ENCODE results near the gene MYCBP. TPM values are rescaled to one million over a fixed set of nuclear protein-coding genes. Genes with fewer than 3 reads are reported as not detected.

The MYCBP gene
- total and polyA plus RNA-seq, 2 of the 8 experiments (the other 6 are each of a cell fraction or from before 2014, with no cell fraction given) = 22.4 to 38.2 TPM

DNA sequence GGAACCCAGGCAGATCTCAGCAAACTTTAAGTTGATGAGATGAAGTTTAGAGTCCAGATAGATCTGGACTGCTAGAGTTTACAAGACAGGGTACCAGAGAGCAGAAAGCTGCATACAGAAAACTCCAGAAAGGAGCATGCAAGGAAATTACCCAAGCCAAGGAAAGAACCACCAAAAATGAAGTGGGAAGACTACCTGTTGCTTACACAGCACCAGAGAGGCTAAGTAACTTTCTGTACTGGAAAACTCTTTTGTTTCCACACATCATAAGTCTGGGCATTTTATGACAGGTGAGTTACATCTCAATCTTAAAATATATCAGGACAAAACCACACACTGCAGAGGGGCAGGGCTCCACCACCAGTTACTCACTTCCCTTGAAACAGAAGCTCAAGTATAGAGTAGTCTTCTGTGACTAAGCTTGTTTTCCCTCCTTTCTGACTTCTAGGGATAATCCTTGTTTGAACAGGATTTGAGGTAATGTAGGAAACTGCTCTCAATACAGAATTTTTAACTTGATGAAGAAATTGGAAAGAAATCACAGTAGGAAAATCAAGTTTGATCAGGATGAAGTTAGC lies 25.6 kb upstream of the MYCBP start (continued):
- TF ChIP-seq CHD7 (IDR thresholded peaks at IDR 0.05; ENCODE audit: insufficient replicate concordance, low read length) = no peak
